ENCODE data around the gene HMGB4. TPM values are rescaled to one million over a fixed set of nuclear protein-coding genes. Genes with fewer than 3 reads are reported as not detected.

Gene HMGB4
- total RNA-seq, 1 donor from 2014 or later: not detected

- peaks cover 6% of the 10 kb centered on the region for H3K4me1 Mint-ChIP-seq
- H3K4me3 Mint-ChIP-seq: no peak overlapping the region
- DNase-seq (ENCODE audit: low read depth, low spot score): no peak
- peaks cover 12% of the 10 kb centered on the region for H3K9me3 Mint-ChIP-seq
- no peak for TF ChIP-seq CTCF (conservative IDR thresholded peaks at IDR 0.05)
- no peak overlapping the region for H3K27ac Mint-ChIP-seq (ENCODE audit: unreplicated experiment)
- peaks cover 3% of the 10 kb centered on the region for H3K36me3 Mint-ChIP-seq (ENCODE audit: low read depth)
- H3K27me3 Mint-ChIP-seq (ENCODE audit: low read depth): peaks cover 28% of the 10 kb centered on the region
Observed at GRCh38 chr1:33876970-33877650, 13.2 kb downstream of the HMGB4 start.

GRCh38 chr1:33878392-33878791 lies 14.5 kb downstream of the HMGB4 start:
- Mint-ChIP-seq H3K27me3 (ENCODE audit: low read depth) (peaks cover 37% of the 10 kb centered on the region), H3K9me3 (peaks cover 6% of the 10 kb centered on the region), H3K27ac (ENCODE audit: unreplicated experiment) (no peak overlapping the region), H3K4me3 (no peak overlapping the region), H3K4me1 (no peaks in the 10 kb centered on the region), H3K36me3 (ENCODE audit: low read depth) (no peaks in the 10 kb centered on the region)
- TF ChIP-seq CTCF (conservative IDR thresholded peaks at IDR 0.05): no peak
- DNase-seq (ENCODE audit: low read depth, low spot score): no peak

DNA sequence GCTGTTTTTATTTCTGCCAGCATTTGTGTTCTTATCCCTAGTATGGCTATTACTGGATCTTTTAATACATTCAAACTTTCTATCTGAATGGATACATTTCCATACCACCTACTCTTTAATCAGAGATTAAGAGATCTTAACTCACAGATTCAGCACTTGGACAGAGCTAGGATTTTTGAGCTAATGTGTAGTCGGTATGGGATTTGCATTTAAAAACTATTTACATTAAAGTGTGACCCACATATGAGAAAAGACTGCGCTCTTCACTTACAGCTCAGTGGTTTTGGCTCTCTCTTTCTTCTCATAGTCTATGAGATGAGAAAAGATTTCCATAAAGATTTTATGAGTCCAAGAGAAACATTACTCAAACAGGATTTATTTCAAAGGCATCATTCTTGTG lies 16.4 kb downstream of the HMGB4 start:
- TF ChIP-seq CTCF (conservative IDR thresholded peaks at IDR 0.05): no peak
- Mint-ChIP-seq H3K27me3 (ENCODE audit: low read depth) (peaks cover 39% of the 10 kb centered on the region), H3K36me3 (ENCODE audit: low read depth) (no peaks in the 10 kb centered on the region), H3K4me3 (no peak overlapping the region), H3K4me1 (no peaks in the 10 kb centered on the region), H3K27ac (ENCODE audit: unreplicated experiment) (no peak overlapping the region), H3K9me3 (no peaks in the 10 kb centered on the region)
- DNase-seq (ENCODE audit: low read depth, low spot score): no peak

DNA sequence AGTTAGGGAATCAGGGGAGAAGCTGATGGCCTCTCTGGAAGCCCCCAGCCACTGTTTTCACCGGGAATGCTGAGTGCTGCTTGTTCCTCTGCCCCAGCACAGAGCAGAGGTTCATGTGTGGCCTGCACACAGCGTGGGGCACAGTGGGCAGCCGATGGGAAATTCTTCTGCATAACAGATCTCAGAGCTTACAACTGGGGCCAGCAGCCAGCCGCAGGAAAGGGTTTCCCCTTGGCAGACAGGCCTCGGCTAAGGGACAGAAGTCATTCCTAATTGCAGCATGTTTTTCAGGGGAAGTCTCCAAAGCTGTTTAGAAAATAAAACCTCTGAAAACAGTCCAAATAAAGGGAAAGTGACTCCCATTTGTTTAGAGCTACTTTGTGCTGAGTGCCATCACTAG lies 22.6 kb downstream of the HMGB4 start:
- H3K27ac Mint-ChIP-seq (ENCODE audit: unreplicated experiment): no peak overlapping the region
- H3K9me3 Mint-ChIP-seq: no peaks in the 10 kb centered on the region
- H3K4me1 Mint-ChIP-seq: no peaks in the 10 kb centered on the region
- no peak overlapping the region for H3K4me3 Mint-ChIP-seq
- peaks cover 22% of the 10 kb centered on the region for H3K27me3 Mint-ChIP-seq (ENCODE audit: low read depth)
- TF ChIP-seq CTCF (conservative IDR thresholded peaks at IDR 0.05): no peak
- no peaks in the 10 kb centered on the region for H3K36me3 Mint-ChIP-seq (ENCODE audit: low read depth)
- no peak for DNase-seq (ENCODE audit: low read depth, low spot score)

DNA sequence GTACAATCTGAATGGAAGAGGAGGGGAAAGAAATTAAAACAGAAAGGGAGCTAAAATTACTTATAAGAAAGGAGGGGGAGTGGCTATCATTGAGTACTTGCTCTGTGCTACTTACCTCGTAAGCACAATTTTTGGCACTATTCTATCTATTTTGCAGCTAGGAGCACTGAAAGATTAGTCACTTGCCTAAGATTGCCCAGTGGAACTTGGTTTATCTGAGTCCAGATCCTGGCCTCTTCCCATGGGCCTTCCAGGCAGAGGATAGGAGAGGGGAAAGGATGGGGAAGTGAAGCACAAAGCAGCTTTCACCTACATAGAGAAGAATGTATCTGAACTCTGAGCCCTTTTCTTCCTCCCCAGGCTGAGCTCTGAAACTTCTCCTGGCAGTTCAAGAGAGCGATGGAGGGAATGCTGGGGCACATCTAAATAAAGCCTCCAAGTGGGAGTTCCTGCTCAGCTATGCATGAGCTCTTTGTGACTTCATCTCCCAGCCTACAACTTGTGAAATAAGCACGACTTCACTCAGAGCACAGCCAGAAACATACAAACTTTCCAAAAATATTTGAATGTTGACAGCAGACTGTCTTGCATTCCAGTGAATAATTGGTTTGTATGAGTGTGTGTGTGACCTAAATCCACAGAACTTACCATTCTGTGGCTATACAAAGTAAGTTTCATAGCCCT lies 29.4 kb downstream of the HMGB4 start:
- no peak for TF ChIP-seq CTCF (conservative IDR thresholded peaks at IDR 0.05)
- no peaks in the 10 kb centered on the region for H3K36me3 Mint-ChIP-seq (ENCODE audit: low read depth)
- no peaks in the 10 kb centered on the region for H3K9me3 Mint-ChIP-seq
- DNase-seq (ENCODE audit: low read depth, low spot score): no peak
- peaks cover 4% of the 10 kb centered on the region for H3K4me1 Mint-ChIP-seq
- peak overlapping the region; percentile 35 for H3K27ac Mint-ChIP-seq (ENCODE audit: unreplicated experiment)
- H3K4me3 Mint-ChIP-seq: no peak overlapping the region
- no peaks in the 10 kb centered on the region for H3K27me3 Mint-ChIP-seq (ENCODE audit: low read depth)
